ENCODE measurements around the gene NAPSA. TPM values are rescaled to one million over a fixed set of nuclear protein-coding genes. Genes with fewer than 3 reads are reported as not detected.
A peak's percentile ranks its signal among the peaks of the same experiment; 100 is the strongest.
"Not testable (repeated sequence)": the region's sequence is repeated elsewhere in the genome, so short reads cannot be mapped to it uniquely, and the experiment has no call there.

Gene NAPSA
- total RNA-seq, 1 donor from 2014 or later = 0.51 TPM

- peak; percentile 92 for DNase-seq
These were observed 34.9 kb downstream of the NAPSA start for GRCh38 chr19:50330365-50331078.

DNA sequence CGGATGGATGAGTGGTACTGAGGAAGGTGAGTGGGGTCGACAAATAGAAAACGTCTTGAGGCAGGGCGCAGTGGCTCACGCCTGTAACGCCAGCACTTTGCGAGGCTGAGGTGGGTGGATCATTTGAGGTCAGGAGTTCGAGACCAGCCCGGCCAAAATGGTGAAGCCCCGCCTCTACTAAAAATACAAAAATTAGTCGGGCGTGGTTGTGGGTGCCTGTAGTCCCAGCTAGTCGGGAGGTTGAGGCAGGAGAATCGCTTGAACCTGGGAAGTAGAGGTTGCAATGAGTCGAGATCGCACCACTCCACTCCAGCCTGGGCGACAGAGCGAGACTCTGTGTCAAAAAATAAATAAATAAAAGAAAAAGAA, 35.5 kb downstream of the NAPSA start:
- not testable (repeated sequence) for DNase-seq

DNA sequence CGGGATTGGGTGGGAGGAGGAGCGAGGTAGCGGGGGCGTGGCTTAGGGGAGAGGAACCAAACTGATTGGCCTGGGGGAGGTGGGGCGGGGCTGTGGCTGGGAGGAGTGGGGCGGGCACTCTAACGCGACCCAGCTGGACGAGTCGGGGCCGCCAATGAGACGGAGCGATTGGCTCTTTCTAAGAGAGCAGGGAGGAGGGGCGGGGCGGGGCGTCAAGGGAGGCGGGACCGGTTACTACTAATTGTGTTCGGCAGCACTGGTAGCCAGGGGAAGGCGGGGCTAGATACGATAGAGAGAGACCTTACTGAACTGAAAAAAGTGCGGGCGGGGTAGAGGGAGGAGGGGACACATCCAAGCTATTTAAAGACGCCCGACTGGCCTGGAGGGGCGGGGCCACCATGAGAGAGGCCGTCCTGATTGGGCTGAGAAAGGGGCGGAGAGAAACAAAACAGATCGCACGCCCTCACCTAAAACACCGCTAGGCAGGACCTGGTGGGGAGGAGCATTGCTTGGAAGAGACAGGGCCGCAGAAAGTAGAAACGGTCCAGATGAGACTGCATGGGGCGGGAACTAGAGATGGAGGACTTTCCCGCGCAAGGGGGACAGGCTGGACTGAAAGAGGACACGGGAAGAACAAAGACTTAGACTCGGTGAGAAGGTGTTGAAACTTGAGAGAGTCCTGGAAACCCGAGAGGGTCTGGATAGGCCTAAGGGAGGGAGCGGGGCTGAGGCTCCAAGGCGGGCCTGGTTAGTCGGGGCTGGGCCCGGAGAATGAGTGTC, 36.1 kb downstream of the NAPSA start, which contains the start of gene KCNC3:
Gene KCNC3, minus strand, starts transcription at position 232 of the 780 bp plus-strand sequence. CDS start 295 bp downstream, outside the sequence.
- peak; percentile 99 for DNase-seq

DNA sequence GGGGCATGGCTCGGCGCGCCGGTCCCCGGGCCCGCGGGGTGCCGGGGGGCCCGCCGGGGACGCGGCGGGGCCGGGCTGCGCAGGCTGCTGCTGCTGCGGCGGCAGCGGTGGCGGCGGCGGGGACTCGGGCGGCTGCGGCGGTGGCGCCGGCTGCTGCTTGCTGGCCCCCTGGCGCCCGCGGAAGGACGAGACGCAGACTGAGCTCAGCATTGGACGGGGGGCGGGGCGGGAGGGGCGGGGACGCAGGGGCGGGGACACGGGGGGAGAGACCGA, 36.6 kb downstream of the NAPSA start:
- DNase-seq = no peak

DNA sequence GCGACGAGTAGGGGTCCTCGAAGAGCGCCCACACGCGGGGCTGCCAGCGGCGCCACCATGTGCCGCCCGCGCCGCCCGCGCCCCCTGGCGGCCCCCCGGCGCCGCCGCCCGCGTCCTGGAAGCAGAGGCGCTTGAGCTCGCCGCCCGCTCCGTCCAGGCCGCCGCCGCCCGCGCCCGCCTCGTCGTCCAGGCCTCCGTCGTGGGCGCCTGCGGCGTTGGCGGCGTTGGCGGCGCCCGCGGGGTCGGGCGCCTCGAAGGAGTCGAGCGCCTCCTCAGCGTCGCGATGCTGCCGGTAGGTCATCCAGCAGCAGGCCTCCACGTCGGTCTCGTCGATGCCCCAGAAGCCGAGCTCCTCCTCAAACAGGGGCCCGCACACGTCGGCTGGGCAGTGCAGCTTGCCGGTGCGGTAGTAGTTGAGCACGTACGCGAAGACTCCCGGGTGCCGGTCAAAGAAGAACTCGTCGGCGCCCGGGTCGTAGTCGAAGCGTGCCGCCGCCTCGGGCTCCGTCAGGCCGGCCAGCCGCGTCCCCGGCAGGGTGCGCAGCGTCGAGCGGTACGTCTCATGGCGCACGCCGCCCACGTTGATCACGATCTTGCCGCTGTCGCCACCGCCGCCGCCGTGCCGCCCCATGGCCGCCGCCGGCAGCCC, 37.1 kb downstream of the NAPSA start:
- DNase-seq = peak; percentile 26

DNA sequence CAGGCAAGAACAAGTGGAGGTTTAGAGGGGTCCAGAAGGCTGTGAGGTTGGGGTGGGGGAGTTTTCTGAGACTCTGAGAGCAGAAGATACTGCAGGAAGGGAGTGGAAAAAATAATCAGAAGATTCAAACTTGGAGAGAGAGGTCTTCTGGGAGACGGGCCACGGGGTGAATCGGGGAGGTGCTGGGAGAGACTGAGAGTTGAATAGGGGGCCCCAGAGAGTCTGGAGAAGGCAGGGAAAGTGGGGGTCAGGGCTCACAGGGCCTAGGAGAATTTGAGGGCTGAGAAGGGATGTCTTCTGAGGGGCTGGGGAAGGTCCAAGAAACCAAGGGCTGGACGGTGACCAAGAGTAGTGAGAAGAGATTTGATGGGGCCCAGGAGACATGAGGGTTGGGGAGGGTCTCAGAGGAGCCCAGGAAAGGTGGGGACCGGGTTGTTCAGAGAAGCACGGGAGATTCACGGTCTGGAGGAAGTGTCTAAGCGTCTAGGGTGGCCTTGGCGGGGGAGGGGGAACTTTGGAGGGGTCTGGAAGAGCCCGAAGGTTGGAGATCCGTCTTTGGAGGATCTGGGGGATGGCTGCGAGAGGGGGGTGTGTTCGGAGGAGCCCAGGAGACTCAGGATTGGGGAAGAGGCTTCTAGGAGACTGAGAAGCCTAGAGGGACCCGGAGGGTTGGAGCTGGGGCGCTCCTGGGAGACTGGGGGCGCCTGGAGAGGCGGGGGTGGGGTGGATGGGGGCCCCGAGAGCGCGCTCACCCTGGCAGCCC, 37.8 kb downstream of the NAPSA start:
- no peak for DNase-seq

- no peak for DNase-seq
These were observed 38.4 kb downstream of the NAPSA start for GRCh38 chr19:50327013-50327412.

GRCh38 chr19:50326101-50326664, 39.3 kb downstream of the NAPSA start:
- no peak for DNase-seq

- peak; percentile 85 for DNase-seq
These were observed 39.9 kb downstream of the NAPSA start for GRCh38 chr19:50325310-50326100.

- DNase-seq = peak; percentile 21
These were observed 41.1 kb downstream of the NAPSA start for GRCh38 chr19:50324331-50324730.

DNA sequence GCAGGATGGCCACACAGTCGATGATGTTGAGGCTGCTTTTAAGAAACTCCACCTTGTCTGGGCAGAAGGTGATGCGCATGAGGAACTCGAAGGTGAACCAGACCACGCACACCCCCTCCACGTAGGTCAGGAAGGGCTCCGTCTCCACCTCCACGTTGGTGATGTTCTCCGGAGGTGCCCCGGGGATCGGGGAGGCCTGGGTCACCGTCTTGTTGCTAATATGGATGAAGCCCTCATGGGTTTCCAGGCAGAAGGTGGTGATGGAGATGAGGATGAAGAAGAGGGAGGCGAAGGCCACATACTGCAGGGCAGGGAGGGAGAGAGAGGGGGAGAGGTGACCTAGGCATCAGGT, 41.7 kb downstream of the NAPSA start:
- no peak for DNase-seq

GRCh38 chr19:50322931-50323781, 42.3 kb downstream of the NAPSA start:
- DNase-seq = no peak

DNA sequence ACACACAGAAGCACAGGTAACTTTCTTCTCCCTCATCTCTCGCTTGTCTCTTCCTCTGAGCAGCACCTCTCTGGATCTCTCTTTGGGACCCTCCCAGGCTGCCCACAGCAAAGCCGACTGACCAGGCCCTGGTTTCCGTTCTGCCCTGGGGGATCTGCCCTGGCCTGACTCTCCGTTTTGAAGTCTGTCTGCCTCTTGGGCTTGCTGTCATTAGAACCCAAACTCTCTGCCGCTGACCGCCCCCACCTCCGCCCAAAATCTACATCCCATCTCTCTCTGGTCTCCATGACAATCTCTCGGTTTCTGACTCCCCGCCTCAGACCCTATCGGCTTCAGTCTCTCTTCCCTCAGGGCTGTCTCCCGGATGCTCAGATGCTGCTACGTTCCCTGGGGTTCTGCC, 43.2 kb downstream of the NAPSA start:
- DNase-seq = no peak

GRCh38 chr19:50321831-50322230, 43.6 kb downstream of the NAPSA start:
- no peak for DNase-seq

GRCh38 chr19:50320596-50320995, 44.8 kb downstream of the NAPSA start:
- DNase-seq = no peak

DNA sequence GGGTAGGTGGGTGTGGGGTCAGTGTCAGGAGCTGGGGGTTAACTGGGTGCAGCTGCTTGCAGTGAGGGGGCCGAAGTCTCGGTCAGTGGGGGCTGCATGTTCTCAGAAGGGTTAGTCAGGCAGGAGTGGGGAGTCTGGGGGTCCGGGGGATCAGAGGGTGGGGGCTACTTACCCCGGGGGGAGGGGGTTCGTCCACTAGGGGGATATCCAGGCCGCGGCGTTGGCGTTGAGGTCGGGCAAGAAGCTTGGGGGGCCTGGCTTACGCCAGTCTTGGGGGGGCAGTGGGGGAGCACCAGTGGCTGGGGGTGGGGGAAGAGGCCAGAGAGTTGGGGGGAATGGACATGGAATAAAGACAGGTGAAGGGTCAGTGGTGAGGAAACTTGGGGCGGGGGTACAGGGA, 45.4 kb downstream of the NAPSA start:
- no peak for DNase-seq

DNA sequence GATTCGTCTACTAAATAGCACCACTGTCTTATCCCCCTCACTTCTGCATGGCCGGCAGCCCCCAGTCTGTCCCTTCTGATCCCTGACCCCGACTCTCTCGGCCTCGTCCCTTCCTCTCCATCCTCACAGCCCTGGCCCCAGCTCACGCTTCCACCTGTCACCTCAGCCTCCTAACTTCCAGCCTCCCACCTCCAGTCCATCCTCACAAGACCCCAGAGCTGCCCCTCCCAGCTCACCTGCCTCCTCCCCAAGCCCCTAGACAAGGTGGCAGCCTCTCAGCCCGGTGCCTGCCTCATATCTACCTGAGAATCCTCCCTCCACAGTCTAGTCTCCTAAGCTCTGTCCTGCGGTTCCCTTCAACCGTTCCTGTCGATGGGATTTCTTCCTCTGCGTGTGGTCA, 46.3 kb downstream of the NAPSA start:
- no peak for DNase-seq

DNA sequence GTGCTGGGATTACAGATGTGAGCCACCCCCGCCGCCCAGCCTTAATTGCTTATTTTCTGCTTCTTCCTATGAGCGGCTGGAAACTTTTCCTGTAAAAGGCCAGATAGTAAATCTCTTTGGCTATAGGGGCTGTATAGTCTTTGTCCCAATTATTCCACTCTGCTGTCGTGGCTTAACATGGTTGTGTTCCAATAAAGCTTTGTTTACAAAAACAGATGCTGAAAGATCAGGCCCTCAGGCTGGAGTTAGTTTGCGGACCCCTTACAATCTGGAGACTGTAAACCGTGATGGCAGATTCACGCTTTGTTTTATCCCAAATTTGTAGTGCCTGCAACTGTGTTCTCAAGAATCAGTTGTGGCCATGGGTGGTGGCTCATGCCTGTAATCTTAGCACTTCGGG, 47.0 kb downstream of the NAPSA start:
- no peak for DNase-seq

GRCh38 chr19:50317115-50317514, 48.3 kb downstream of the NAPSA start:
- DNase-seq = no peak

DNA sequence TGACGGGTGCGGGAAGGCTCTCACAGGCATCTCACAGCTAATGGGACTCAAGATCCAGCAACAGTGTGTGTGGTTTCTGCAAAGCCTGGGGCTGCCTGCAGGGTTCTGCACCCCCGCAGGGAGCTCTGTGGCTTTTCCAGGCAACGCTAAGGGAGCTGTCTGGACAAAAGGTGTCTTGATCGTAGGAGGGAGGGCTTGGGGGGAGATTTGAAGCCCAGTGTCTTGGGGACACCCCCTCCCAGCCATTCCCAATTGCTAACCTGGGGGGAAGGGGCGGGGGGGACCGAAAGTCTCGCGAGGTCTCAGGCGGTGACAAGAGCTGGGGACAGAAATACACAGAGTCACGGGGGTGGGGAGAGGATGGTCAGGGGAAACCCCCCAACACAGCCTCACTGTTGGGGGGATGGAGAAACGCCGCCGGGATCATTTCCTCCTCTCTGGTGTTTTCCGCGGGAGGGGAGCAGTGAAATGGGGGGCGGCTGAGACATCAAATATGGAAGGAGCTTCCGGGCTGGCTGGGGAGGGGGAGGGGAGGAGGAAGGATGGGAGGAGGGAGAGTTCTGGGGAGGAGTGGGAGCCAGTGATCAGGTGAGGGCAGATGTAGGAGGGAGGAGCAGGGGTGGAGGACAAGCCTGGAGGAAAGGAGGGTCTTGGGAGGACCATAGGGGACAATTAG, 49.5 kb downstream of the NAPSA start:
- no peak for DNase-seq
